ENCODE results near the gene RNASE13.
"Not testable (repeated sequence)": the region's sequence is repeated elsewhere in the genome, so short reads cannot be mapped to it uniquely, and the experiment has no call there.

Gene RNASE13

DNA sequence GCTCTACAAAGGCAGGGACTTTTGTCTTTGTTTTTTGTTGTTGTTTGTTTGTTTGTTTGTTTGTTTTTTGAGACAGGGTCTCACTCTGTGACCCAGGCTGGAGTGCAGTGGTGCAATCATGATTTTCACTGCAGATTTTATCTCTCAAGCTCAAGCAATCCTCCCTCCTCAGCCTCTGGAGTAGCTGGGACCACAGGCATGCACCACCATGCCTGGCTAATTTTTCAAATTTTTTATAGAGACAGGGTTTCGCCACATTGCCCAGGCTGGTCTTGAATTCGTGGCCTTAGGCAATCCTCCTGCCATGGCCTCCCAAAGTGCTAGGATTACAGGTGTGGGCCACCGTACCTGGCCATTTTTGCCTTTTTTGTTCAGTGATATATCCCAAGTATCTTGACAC is 6.3 kb upstream of the RNASE13 start:
- not testable (repeated sequence) for DNase-seq

DNA sequence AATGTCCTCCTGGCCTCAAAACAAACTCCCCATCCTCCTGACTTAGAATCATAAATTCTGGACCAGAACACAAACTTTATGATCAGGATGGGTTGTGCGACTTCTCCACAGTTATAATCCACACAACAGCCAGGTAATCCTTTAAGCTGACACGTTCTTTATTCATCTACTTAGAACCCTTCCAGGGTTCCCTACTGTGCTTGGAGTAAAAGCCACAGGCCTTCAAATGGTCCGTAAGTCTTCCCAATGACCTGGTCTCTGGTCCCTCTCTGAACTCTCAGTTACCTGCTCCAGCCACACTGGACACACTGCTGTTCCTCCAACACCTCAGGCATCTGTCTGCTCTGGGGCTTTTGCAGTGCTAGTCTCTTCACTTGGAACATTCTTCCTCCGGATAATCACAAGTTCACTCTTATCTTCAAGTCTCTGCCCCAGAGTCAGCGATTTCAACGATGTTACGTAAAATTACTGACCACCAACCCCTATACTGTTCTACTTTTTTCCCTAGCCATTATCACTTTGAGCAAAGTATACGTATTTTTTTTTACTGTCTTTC is 5.8 kb upstream of the RNASE13 start:
- no peak for DNase-seq

DNA sequence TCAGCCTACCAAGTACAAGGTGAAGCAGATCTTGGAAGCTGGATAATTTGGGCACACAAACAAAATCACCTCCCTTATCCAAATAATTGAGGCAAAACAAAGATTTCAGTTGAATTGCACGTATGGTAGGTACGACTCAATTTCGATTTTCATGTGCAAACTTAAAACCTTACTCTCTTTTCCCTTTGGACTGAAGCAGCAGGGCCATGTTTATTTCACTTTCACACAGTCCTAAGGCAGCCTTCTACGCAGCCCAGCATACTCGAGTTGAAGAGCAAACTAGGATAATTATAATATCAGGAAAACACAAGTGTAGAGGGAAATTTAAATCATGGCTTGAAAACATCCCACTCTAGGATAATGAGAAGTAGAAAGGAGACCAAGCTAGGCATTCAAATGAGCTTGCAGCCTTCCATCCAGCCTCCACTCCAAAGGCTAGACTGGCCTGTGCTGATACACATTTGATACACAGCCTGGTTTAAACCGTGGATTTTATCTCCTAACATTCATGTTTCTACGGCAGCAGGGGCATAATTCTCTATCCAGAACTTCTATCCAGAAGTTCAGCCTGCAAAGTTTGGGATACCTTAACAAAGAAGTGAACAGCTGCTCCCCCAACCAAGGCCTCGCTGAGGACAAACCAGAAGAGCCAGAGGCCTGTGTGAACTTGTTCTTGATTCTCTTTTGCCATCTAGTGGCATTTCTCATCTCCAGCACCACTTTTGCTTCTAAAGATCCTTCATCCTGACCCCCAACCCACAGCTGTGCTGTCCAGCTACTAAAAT is 5.2 kb upstream of the RNASE13 start:
- peak; percentile 54 for DNase-seq

DNA sequence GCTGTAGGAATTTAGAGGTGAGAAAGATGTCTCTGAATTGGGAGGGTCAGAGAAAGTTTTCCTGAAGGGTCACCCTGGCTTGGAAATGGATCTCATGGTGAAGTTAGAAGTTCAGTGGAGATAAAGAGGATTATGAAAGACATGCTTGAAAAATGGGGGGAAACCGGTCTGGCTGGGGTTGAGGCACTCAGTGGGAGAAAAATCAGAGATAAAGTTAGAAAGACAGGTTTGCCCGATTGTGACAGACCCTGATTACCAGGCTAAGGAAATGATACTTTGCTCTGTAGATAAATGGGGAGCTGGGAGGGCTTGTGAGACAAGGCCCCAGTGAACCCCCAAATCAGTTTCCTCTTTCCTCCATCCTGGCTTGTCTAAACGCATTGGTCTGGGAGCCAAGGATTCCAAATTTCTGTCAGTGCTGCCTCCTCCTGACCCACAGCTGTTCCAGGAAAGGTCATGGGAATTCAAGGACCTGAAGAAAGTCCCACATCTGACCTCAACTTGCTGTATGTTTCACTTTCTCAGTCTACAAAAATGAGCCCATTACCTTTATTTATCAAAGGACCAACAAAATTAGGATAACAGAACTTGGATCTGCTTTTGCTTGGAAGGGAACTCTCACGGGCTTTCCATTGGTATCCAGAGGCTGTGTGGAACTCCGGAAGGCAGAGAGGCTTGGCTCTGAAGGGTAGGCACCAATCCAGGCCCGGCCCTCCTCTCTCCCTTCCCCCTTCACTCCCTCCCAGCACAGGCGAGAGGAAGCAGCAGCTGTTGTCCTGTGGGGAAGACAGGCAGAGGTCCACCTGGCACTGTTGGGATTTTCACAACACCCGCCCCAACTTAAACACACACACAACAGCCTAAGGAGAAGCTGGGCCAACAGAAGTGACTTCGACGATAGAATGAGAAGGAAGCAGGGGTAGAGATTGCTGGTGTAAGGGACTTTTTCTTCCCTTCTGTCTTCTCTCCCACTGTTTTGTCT is 4.1 kb upstream of the RNASE13 start:
- DNase-seq, result no peak

DNA sequence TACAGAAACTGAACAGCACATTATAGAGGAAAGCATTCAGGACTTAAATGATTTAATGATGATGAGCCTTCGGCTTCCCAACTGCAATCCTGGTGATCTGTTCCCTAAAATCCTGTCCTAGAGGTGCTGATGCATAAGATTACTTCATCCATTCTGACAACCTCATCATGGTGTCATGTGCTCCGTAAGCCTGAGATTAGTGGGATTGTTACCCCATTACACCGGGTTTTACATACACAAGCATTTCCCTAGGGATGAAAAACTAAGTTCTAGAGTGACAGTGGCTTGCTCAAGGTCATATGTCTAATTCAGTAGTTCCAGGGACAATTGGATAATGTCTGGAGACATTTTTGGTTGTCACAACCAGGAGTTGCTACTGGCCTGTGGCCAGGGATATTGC is 2.5 kb upstream of the RNASE13 start:
- DNase-seq, result no peak

DNA sequence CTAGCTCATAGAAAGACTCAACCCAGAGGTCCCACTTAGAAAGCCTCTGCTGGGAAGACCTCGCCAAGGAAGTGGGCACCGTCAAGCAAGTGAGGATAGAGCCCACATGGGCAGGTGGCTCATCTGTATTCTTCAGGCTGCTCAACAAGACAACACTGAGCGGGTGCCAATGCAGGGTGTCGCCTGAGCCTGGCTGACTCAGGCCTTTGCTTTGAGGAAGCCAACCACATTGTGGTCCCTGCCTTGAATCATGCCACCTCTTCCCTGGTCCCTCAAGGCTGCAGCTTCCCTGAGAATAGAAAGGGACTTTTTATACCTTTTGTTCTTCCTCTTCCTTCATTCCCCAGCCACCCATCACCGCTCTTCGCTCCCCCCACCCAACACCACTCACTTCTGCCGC is 2.1 kb upstream of the RNASE13 start:
- no peak for DNase-seq

DNA sequence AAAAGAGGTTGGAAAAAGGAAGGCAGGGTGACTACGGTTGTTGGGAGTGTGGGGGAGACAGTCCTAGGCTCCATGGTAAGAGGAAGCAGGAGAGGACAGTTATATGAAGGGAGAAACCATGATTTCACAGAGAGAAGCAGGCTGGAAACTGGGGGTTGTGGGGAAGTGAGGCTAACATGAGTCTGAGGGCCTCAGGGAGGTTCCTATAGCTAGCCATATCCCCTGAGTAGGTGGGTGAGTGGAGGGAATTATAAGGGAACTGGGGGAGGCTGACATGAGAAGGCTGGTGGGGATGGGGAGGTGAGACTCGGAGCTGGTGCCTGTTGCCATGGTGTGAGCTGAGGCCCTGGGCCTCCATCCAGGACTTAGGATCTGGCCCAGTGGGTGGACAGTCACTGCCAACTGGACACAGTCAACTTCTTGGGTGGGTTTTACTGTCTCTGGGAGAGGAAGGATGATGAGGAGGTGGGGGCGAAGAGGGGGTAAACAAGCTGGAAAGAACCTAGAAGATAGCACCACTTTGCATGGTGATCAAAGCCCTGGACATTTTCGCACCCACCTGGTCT is 1.4 kb downstream of the RNASE13 start:
- no peak for DNase-seq

DNA sequence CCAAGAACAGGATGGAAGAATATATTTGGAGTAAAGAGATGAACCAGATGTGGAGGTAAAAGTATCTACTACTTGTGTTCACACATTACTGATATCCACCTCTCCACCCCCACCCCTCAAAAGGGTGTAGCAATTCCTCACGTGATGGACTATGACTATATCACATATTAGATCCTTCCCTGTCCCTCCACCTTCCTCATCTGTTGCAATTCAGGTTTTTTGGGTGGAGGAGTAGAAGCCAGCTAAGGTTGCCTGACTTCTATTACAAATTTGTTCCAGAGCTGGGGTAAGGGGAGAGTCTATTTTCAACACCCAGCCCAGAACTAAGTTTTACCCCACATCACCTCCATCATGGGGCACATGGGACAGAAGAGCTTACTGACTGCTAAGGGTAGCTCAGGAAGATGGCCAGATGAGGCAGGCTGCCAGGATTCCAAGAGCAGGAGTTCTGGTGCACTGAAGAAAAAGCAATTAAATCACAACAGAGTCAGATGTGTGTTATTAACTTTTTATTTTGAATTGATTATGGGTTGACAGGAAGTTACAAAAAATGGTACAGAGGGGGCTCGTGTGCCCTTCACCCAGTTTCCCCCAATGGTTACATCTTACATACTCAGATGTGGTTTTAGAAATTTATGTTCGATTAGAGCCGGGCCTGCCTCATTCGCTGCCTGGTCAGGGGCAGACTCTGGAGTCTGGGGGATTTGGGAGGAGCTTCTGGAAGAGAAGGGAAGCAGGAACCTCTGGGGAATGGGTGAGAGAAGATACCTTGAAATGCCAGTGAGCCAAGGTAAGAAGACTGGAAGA is 2.1 kb downstream of the RNASE13 start:
- DNase-seq, result no peak

DNA sequence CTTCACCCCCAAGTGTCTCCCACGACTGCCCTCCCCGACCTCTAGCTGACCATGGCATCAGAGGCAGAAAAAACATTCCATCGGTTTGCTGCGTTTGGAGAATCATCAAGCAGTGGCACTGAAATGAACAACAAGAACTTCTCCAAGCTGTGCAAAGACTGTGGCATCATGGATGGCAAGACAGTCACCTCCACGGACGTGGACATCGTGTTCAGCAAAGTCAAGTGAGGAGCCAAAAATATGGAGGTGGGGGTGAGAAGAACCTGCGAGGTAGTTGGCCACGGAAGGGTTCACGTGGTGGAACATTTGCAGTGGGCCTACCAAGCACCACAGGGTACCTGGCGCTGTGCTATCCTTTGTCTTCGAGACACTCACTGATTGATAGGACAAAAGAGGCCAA is 4.1 kb downstream of the RNASE13 start:
- DNase-seq, result no peak

DNA sequence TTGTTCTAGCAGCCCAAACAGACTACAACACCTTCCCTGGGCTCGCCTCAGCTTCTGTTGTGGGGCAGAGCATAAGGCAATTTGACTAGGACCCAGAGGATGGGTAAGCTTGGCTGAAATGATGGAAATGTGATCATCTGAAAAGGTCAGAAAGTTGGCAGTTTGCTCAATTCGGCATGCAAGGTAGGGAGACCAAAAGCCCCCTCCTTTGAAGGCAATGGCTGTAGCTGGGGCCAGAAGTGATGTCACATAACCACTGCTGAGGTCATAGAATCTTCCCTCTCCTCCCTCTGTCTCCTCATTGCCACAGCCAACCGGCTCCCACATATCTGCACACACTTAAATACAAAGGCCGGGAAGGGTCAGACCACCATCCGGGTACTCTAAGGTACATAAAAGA is 4.7 kb downstream of the RNASE13 start, which contains the start of gene TPPP2:
TPPP2 (plus strand) TSS at position 301 of the 400 bp plus-strand sequence. CDS start 365 bp downstream, outside the sequence.
- DNase-seq, result no peak

DNA sequence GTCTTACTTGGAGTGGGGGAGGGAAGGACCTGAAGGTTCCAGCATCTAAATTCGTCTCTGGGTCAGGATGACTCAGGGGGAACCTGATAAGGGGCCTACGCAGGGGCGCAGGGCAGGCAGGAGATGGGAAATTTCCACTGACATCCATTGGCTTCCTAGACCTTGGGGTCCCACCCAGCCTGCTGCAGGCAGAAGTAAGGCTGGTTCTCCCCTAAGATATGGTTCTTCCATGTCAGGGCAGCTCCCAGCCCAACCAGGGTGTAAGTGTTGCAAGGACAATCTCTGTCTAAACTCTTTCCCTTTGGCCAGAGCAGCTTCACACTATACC is 7.7 kb downstream of the RNASE13 start:
- no peak for DNase-seq

DNA sequence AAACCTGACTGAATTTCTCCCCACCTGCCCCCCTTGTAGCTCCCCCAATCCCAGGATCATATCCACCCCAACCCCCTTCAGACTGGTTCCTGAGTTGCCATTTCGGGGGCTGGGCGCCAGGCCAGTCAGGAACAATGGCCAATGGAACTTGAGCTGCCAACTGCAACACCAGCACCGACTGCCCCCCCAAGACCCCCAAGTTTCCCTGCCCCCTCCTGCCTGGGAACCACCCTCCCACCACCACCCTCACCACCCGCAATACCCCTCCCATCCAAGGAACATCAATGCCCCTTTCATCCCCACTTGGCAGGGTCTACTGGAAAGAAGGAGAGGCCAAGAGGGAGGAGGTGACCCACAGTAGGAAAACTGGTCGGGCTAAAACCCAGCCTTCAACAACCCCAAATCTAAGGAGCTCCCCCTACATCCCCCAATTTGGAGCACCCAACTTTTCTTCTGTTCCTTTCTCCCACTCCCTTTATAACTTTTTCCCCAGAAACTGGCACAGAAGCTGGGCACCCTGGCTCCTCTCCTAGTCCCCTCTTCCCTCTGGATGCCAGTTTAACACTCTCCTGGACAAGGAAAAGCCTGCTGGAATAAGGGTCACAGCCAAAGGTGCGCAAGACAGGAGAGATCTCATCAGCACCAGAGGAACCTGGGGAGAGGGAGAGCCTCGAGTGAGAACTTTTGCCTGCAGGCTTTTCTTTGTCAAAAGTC is 8.2 kb downstream of the RNASE13 start:
- no peak for DNase-seq

DNA sequence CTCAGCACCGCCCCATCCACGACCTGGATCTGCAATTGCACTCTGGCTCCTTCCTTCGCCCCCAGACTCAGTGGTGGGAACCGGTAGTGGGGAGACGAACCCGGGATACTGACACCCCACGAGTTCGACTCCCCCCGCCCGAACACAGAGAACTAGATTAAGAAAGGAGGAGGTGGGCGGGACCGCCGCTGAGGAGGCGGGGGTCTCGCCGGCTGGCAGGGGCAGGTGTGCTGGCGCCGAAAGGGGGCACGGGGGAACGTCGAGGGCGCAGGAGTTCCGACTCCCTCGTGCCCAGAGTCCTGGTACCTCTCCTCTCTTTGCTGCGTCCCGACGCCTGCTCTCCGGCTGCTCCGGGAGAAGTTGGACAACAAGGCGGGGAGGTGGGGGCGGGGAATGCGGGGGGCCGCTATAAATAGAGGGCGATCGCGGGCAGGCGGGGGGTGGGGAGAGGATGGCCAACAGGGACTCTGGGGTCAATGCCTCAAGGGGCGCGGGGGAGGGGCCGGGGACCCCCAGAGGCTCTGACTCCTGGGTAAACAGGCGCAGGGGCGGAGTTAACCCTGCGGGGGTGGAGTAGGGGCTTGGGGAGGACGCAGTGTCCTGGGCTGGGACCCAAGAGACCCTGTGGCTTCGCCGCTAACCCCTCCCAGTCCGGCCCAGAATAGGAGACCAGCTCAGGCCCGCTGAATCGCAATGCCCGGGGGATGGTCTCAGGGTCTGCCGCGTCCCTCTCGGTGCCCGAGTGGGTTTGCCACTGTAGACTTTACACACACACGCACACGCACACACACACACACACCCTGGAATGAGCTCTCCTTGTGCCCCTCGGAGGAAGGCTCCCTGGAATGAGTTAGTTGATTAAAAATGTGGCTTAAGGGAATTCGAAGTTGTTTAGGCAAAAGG is 9.0 kb downstream of the RNASE13 start:
- DNase-seq, result no peak

DNA sequence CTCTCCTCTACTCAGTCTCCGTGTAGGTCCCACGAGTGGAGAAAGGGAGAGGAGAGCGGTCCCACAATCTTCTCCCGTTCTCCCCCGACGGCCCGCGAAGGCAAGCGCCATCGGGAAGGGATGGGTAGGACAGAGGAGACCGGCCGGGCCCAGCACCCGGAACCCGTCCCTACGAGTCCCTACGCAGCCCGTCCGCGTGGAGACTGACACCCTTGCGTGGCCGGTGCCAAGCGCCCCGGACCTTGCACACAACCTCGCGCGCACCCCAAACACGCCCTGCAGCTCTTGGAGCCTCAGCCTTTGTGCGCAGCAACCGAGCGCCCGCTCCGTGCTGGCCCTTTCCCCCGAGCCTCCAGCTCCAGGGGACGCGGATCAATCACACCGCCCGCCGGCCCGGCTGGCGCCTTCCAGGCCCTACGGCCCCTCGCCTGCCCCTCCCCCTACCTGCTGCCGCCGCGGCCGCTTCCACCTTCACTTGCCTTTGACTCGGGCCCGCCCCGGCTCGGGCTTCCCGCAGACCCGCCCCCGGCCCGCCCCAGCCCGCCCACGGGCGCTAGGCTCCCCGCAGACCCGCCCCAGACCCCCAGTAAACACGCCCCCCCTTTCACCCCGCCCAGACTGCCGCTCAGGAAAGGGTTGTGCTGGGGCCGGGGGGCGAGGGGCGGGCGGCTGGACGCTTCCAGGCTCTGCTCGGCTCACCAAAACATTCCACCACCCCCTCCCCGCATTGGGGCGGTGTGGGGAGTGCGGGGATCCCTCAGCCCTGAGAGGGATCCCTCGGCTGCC is 9.8 kb downstream of the RNASE13 start, which contains the start of gene NDRG2:
NDRG2 (minus strand) TSS at position 477 of the 786 bp plus-strand sequence. CDS start 1,746 bp downstream, outside the sequence.
- peak; percentile 84 for DNase-seq

DNA sequence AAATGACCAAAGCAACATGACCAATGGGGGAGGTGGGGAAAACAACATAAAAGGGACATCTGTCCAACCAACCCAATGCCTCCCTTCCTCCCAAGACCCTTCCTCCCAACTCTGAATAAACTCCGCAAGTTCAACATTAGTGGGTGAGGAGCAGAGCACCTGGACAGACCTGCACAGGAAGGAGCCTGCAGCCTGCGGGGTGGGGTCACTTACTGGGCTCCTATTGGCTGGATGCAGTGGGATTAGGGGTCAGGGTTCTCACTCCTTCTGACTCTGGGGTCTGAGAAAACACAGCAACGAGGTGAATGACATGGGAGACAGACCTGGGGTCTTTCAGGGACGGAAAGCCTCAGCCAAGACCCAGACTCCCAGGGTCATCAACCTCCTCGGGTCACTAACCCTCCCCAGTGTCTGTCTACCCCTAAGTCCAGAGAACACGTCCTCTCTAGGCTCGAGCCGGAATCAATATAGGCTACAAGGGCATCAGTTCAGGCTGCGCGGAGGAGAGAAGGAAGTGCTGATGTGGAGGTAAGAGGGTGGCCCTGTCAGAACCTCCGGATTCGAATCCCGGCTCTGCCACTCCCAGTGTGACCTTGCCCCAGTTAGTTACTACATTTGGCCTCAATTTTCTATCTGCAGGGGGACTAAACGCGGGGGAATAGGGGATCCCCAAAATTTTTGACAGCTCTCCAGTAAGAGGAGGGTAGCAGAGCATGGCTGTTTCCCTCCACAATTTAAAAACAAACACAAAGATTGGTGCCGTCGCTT is 10.6 kb downstream of the RNASE13 start:
- peak; percentile 12 for DNase-seq

DNA sequence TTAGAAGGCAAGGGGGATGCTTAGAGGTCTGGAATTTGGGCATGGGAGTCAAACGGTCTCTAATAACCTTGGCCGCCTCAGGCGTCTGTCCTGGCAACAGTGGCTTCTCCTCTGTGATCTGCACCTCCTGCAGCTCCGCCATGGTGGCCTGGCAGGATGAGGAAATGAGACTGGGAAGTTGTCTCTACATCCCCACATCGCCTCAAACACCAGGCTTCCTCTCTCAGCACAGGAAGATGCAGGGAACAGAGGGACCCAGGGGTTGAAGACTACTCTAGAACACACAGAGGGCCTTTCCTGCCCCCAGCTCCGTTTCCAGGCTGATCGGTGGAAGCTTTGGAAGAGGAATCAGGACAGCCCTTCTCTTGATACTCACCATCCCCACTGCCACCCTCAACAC is 11.4 kb downstream of the RNASE13 start:
- DNase-seq, result no peak

DNA sequence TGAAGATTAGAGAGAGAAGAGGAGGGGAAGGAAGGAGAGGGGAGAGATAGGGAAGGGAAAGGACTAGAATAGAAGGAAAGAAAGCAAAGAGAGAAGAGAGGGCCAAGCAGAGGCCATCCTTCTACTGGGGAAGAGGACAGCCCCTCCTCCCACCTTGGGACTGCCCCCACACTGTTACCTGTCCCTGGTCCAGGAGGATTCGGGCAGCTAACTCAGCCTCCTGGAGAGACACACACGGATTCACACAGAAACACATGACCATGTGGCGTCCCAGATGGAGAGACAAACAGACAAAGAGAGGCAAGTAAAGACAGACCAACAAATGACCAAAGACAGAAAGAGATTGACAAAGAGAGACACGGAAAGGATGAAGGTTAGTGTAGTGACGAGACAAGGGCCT is 11.9 kb downstream of the RNASE13 start:
- no peak for DNase-seq

DNA sequence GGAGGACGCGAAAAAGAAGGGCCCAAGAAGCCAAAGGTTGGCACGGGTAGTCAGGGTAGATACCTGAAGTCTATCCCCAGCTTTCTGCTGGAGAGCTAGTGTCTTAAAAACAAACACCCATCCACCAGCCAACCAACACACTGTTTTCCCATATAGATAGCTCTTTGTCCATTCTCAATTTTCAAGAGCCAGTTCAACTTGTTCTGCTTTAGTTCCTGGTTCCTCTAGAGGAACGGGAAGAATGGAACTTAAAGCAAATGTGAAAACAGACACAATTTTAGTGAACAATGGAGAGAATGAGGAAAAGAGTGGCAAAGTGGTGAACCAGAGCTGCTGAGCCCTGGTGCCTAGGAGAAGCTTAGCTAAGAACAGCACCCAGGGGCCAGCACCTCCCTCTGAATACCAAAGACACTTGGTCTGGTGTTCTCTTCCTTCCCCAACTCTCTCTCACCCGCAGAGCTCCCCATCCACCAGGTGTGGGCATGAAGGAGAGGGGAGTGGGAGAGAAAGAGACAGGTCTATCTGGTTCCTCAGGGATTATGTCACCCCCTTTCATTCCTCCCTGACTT is 13.5 kb downstream of the RNASE13 start:
- DNase-seq, result no peak
